ES-I3 (cell line): ENCODE measurements around the gene SLC4A1.

Source experiments
- H3K36me3 ChIP-seq: 2 replicates; pipeline ENCODE4 v1.6.1; 2013; ENCODE audit warnings: mild to moderate bottlenecking, low read length, control low read depth, moderate library complexity; ENCODE audit not compliant: insufficient read depth
- H3K4me1 ChIP-seq: 2 replicates; pipeline ENCODE4 v1.6.1; 2013; ENCODE audit warnings: mild to moderate bottlenecking, control low read depth, low read length; ENCODE audit not compliant: insufficient read depth
- H3K9ac ChIP-seq: 2 replicates; pipeline ENCODE4 v1.6.1; 2013; ENCODE audit warnings: low read depth, mild to moderate bottlenecking, low read length, moderate library complexity
- H3K9me3 ChIP-seq: 2 replicates; pipeline ENCODE4 v1.6.1; 2013; ENCODE audit warnings: mild to moderate bottlenecking, low read length, moderate library complexity; ENCODE audit not compliant: control insufficient read depth, insufficient read depth

SLC4A1 gene

GRCh38 chr17:44267818-44268490 lies at the start of gene SLC4A1:
Gene SLC4A1, minus strand, starts transcription at chr17:44268135. Its CDS starts 5,269 bp downstream, at chr17:44262866.
- Histone ChIP-seq H3K36me3 (no peaks in the 10 kb centered on the region), H3K4me1 (peaks cover 5% of the 10 kb centered on the region; the same call in 1 of the 2 replicates), H3K9me3 (no peaks in the 10 kb centered on the region), H3K9ac (no peak within 1 kb of the TSS)

- Histone ChIP-seq H3K9me3 (no peaks in the 10 kb centered on the region), H3K4me1 (peaks cover 4% of the 10 kb centered on the region), H3K36me3 (peaks cover 14% of the 10 kb centered on the region), H3K9ac (no peak overlapping the region)
Observed at GRCh38 chr17:44317545-44317944, 49.6 kb upstream of the SLC4A1 start.

GRCh38 chr17:44315760-44316731 lies 48.1 kb upstream of the SLC4A1 start:
- Histone ChIP-seq H3K4me1 (peaks cover 15% of the 10 kb centered on the region), H3K9me3 (no peaks in the 10 kb centered on the region), H3K36me3 (peaks cover 5% of the 10 kb centered on the region; the same call in 1 of the 2 replicates), H3K9ac (peak overlapping the region; percentile 62; the same call in 1 of the 2 replicates)

GRCh38 chr17:44314869-44315661 lies 47.1 kb upstream of the SLC4A1 start:
- Histone ChIP-seq H3K4me1 (peaks cover 17% of the 10 kb centered on the region), H3K36me3 (no peaks in the 10 kb centered on the region), H3K9me3 (no peaks in the 10 kb centered on the region), H3K9ac (peak overlapping the region; percentile 62; the same call in 1 of the 2 replicates)

GRCh38 chr17:44314524-44314868 lies 46.6 kb upstream of the SLC4A1 start:
- no peaks in the 10 kb centered on the region for H3K9me3 ChIP-seq
- peaks cover 21% of the 10 kb centered on the region for H3K4me1 ChIP-seq
- no peaks in the 10 kb centered on the region for H3K36me3 ChIP-seq
- peak overlapping the region; percentile 62; the same call in 1 of the 2 replicates for H3K9ac ChIP-seq

GRCh38 chr17:44314031-44314430 lies 46.1 kb upstream of the SLC4A1 start:
- H3K9me3 ChIP-seq = no peaks in the 10 kb centered on the region

GRCh38 chr17:44312396-44313104 lies 44.6 kb upstream of the SLC4A1 start:
- Histone ChIP-seq H3K36me3 (no peaks in the 10 kb centered on the region), H3K4me1 (peaks cover 21% of the 10 kb centered on the region), H3K9me3 (no peaks in the 10 kb centered on the region), H3K9ac (no peak overlapping the region)

More at GRCh38 chr17:44314031-44314430, 46.1 kb upstream of the SLC4A1 start:
- Histone ChIP-seq H3K4me1 (peaks cover 21% of the 10 kb centered on the region), H3K9ac (no peak overlapping the region), H3K36me3 (no peaks in the 10 kb centered on the region)

- Histone ChIP-seq H3K36me3 (no peaks in the 10 kb centered on the region), H3K9me3 (no peaks in the 10 kb centered on the region), H3K9ac (no peak overlapping the region), H3K4me1 (peaks cover 26% of the 10 kb centered on the region)
Observed at GRCh38 chr17:44311562-44312181, 43.7 kb upstream of the SLC4A1 start.

- Histone ChIP-seq H3K9ac (no peak overlapping the region), H3K4me1 (peaks cover 26% of the 10 kb centered on the region), H3K9me3 (no peaks in the 10 kb centered on the region), H3K36me3 (no peaks in the 10 kb centered on the region)
Observed at GRCh38 chr17:44310609-44311376, 42.9 kb upstream of the SLC4A1 start.

- no peak overlapping the region for H3K9ac ChIP-seq
- no peaks in the 10 kb centered on the region for H3K36me3 ChIP-seq
- no peaks in the 10 kb centered on the region for H3K9me3 ChIP-seq
- peaks cover 26% of the 10 kb centered on the region for H3K4me1 ChIP-seq
Observed at GRCh38 chr17:44310188-44310587, 42.3 kb upstream of the SLC4A1 start.

GRCh38 chr17:44309472-44309871 lies 41.5 kb upstream of the SLC4A1 start:
- Histone ChIP-seq H3K9me3 (no peaks in the 10 kb centered on the region), H3K36me3 (no peaks in the 10 kb centered on the region), H3K9ac (peak overlapping the region; percentile 51; the same call in 1 of the 2 replicates), H3K4me1 (peaks cover 26% of the 10 kb centered on the region)

- H3K9ac ChIP-seq = peak overlapping the region; percentile 51; the same call in 1 of the 2 replicates
- H3K4me1 ChIP-seq = peaks cover 26% of the 10 kb centered on the region
- H3K9me3 ChIP-seq = no peaks in the 10 kb centered on the region
- no peaks in the 10 kb centered on the region for H3K36me3 ChIP-seq
Observed at GRCh38 chr17:44308865-44309264, 40.9 kb upstream of the SLC4A1 start.
